EL (cell line): Measurements from ENCODE around the gene ARL4C.

Source experiments
- DNase-seq: peaks from one replicate; pipeline ENCODE4 v3.0.0-alpha.2; 2016

The ARL4C gene

DNA sequence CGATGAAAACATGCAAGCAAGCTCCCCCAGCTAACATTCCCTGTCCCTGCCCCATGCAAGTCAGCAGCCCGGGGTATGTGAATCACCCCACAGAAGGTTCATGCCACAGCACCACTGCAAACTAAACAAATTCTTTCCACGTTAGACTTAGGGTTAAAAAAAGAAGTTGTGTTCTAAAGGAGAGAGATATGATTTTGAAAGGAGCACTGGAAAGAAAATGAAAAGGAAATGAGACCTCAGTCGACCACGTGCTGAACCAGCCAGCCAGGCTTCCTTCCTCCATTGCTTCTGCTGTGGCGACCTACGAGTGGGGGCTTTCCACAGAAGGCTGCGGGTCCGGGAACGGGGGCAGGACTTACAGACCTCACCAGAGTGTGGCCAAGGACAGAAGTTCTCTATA is 52.0 kb downstream of the ARL4C start:
- peak; percentile 90 for DNase-seq

DNA sequence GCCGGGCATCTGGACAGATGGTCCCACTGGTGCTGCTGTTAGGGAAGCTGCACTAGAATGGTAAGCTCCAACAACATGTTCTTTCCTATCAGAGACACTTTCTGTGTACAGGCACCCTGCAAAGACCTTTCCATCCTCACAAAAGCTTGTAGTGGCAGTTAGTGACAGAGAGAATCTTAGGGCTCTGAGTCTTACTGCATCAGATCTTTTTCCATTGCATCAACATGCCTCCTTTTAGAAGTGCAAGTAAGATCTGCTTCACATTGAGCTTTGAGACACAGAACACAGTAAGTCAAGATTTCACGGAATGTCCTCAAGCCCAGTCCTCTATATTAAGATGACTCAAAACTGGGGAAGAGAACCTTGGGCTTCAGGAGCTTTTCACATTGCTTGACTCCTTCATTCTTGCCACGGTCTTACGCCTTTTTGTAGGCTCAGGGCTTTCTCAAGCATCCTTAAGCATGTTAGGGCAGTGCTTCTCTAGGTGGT is 52.6 kb downstream of the ARL4C start:
- no peak for DNase-seq
